ENCODE data around the gene TTC3.

TTC3 gene

DNA sequence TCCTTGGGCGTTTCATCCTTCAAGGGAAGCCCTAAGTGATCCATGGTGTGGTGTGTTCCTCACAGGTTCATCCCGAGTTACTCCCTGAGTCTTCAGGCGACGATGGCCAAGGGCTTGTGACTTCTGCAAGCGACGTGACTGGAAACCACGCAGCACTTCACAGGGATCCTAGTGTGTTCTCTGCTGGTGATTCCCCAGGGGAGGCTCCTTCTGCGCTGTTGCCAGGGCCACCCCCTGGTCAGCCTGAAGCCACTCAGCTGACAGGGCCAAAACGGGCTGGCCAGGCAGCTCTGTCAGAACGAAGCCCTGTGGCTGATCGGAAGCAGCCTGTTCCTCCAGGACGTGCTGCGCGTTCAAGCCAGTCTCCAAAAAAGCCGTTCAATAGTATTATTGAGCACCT is 122.6 kb downstream of the TTC3 start:
- Histone ChIP-seq H3F3A (ENCODE audit: low read depth) (no peaks in the 10 kb centered on the region), H3K9me3 (ENCODE audit: insufficient read depth, low read depth, low read length) (no peaks in the 10 kb centered on the region), H3K79me2 (ENCODE audit: insufficient read depth, low read length) (no peaks in the 10 kb centered on the region), H4K20me1 (ENCODE audit: insufficient read depth, low read length, poor library complexity, severe bottlenecking) (no peaks in the 10 kb centered on the region), H2AFZ (ENCODE audit: low read length) (no peak overlapping the region), H3K4me1 (ENCODE audit: insufficient read depth, low read length, poor library complexity, severe bottlenecking) (no peaks in the 10 kb centered on the region), H3K9me2 (replicated peaks; ENCODE audit: low read depth, low read length) (no peaks in the 10 kb centered on the region), H3K4me3 (ENCODE audit: low read length, poor library complexity, severe bottlenecking) (no peak overlapping the region), H3K9ac (ENCODE audit: low read depth, low read length, poor library complexity, severe bottlenecking) (no peak overlapping the region), H3K4me2 (ENCODE audit: low read depth, low read length, poor library complexity, severe bottlenecking) (no peak overlapping the region), H3K27me3 (ENCODE audit: insufficient read depth, low read length, poor library complexity, severe bottlenecking) (no peaks in the 10 kb centered on the region), H3K36me3 (ENCODE audit: insufficient read depth, low read length) (peaks cover 89% of the 10 kb centered on the region; the same call in 1 of the 2 replicates)
- TF ChIP-seq CTCF (conservative IDR thresholded peaks at IDR 0.05; ENCODE audit: low read length) = no peak
- no peak for TF ChIP-seq EZH2phosphoT487 (IDR thresholded peaks at IDR 0.05; ENCODE audit: borderline replicate concordance)

GRCh38 chr21:37196847-37197246 is 123.8 kb downstream of the TTC3 start:
- H3K36me3 ChIP-seq (ENCODE audit: insufficient read depth, low read length) = peaks cover 90% of the 10 kb centered on the region; the same call in 1 of the 2 replicates
- TF ChIP-seq EZH2phosphoT487 (IDR thresholded peaks at IDR 0.05; ENCODE audit: borderline replicate concordance) = no peak
- no peak for TF ChIP-seq CTCF (conservative IDR thresholded peaks at IDR 0.05; ENCODE audit: low read length)
- H3F3A ChIP-seq (ENCODE audit: low read depth) = no peaks in the 10 kb centered on the region
- no peaks in the 10 kb centered on the region for H3K4me1 ChIP-seq (ENCODE audit: insufficient read depth, low read length, poor library complexity, severe bottlenecking)
- H3K9ac ChIP-seq (ENCODE audit: low read depth, low read length, poor library complexity, severe bottlenecking) = no peak overlapping the region
- no peaks in the 10 kb centered on the region for H4K20me1 ChIP-seq (ENCODE audit: insufficient read depth, low read length, poor library complexity, severe bottlenecking)
- no peaks in the 10 kb centered on the region for H3K9me3 ChIP-seq (ENCODE audit: insufficient read depth, low read depth, low read length)
- H2AFZ ChIP-seq (ENCODE audit: low read length) = no peak overlapping the region
- H3K79me2 ChIP-seq (ENCODE audit: insufficient read depth, low read length) = no peaks in the 10 kb centered on the region
- no peak overlapping the region for H3K4me3 ChIP-seq (ENCODE audit: low read length, poor library complexity, severe bottlenecking)
- no peaks in the 10 kb centered on the region for H3K9me2 ChIP-seq (replicated peaks; ENCODE audit: low read depth, low read length)
- no peaks in the 10 kb centered on the region for H3K27me3 ChIP-seq (ENCODE audit: insufficient read depth, low read length, poor library complexity, severe bottlenecking)
- no peak overlapping the region for H3K4me2 ChIP-seq (ENCODE audit: low read depth, low read length, poor library complexity, severe bottlenecking)

DNA sequence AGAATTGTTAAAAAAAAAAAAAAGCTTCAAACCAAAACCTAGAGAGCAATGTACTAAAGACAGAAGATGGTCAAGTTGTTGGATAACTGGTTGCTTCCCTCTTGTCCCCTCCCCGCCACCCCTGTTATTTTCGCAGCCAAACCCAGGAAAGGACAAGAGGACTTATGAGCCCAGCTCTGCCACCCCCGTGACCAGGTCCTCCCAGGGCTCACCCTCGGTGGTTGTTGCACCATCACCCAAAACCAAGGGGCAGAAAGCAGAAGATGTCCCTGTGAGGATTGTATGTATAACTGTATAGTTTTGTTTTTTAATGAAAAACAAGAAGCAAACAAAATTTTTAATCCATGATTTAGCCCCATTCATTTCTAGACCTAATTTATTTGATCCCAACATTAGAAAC is 124.7 kb downstream of the TTC3 start:
- H3K9ac ChIP-seq (ENCODE audit: low read depth, low read length, poor library complexity, severe bottlenecking) = no peak overlapping the region
- no peak overlapping the region for H3K4me2 ChIP-seq (ENCODE audit: low read depth, low read length, poor library complexity, severe bottlenecking)

More for the DNA sequence above, 124.7 kb downstream of the TTC3 start:
- no peak overlapping the region for H3K4me3 ChIP-seq (ENCODE audit: low read length, poor library complexity, severe bottlenecking)
- TF ChIP-seq CTCF (conservative IDR thresholded peaks at IDR 0.05; ENCODE audit: low read length) (no peak), EZH2phosphoT487 (IDR thresholded peaks at IDR 0.05; ENCODE audit: borderline replicate concordance) (no peak)
- H3K36me3 ChIP-seq (ENCODE audit: insufficient read depth, low read length) = peaks cover 90% of the 10 kb centered on the region; the same call in 1 of the 2 replicates
- H4K20me1 ChIP-seq (ENCODE audit: insufficient read depth, low read length, poor library complexity, severe bottlenecking) = no peaks in the 10 kb centered on the region
- no peaks in the 10 kb centered on the region for H3K9me2 ChIP-seq (replicated peaks; ENCODE audit: low read depth, low read length)
- no peaks in the 10 kb centered on the region for H3K79me2 ChIP-seq (ENCODE audit: insufficient read depth, low read length)
- no peaks in the 10 kb centered on the region for H3K4me1 ChIP-seq (ENCODE audit: insufficient read depth, low read length, poor library complexity, severe bottlenecking)
- H3F3A ChIP-seq (ENCODE audit: low read depth) = no peaks in the 10 kb centered on the region
- H3K27me3 ChIP-seq (ENCODE audit: insufficient read depth, low read length, poor library complexity, severe bottlenecking) = no peaks in the 10 kb centered on the region
- no peaks in the 10 kb centered on the region for H3K9me3 ChIP-seq (ENCODE audit: insufficient read depth, low read depth, low read length)
- H2AFZ ChIP-seq (ENCODE audit: low read length) = no peak overlapping the region
